ENCODE data around the gene PET100.

PET100 gene

GRCh38 chr19:7633698-7634097 lies 4.1 kb downstream of the PET100 start, which contains the start of gene PCP2:
Gene PCP2 (minus strand): TSS chr19:7633719. CDS start chr19:7633457, 262 bp downstream.
- DNase-seq (ENCODE audit: low read depth) = no peak

GRCh38 chr19:7635670-7636069 lies 6.1 kb downstream of the PET100 start:
- DNase-seq (ENCODE audit: low read depth) = no peak

GRCh38 chr19:7636317-7636690 lies 6.7 kb downstream of the PET100 start:
- no peak for DNase-seq (ENCODE audit: low read depth)

- peak; percentile 37 for DNase-seq (ENCODE audit: low read depth)
Observed at GRCh38 chr19:7636691-7637373, 7.2 kb downstream of the PET100 start, which contains the start of gene STXBP2. Gene STXBP2 (plus strand): TSS chr19:7637110. CDS start chr19:7637150, 40 bp downstream.

GRCh38 chr19:7637374-7638256 lies 8.0 kb downstream of the PET100 start:
- DNase-seq (ENCODE audit: low read depth) = no peak

- no peak for DNase-seq (ENCODE audit: low read depth)
Observed at GRCh38 chr19:7638802-7639465, 9.3 kb downstream of the PET100 start.

- no peak for DNase-seq (ENCODE audit: low read depth)
Observed at GRCh38 chr19:7639863-7640348, 10.3 kb downstream of the PET100 start.

- DNase-seq (ENCODE audit: low read depth) = no peak
Observed at GRCh38 chr19:7640803-7641202, 11.2 kb downstream of the PET100 start.

- no peak for DNase-seq (ENCODE audit: low read depth)
Observed at GRCh38 chr19:7641290-7642276, 12.0 kb downstream of the PET100 start.

- no peak for DNase-seq (ENCODE audit: low read depth)
Observed at GRCh38 chr19:7642295-7643030, 12.9 kb downstream of the PET100 start.

- no peak for DNase-seq (ENCODE audit: low read depth)
Observed at GRCh38 chr19:7643031-7643415, 13.4 kb downstream of the PET100 start.

- DNase-seq (ENCODE audit: low read depth) = peak; percentile 22
Observed at GRCh38 chr19:7643629-7644549, 14.3 kb downstream of the PET100 start.

GRCh38 chr19:7644550-7644877 lies 14.9 kb downstream of the PET100 start:
- DNase-seq (ENCODE audit: low read depth) = no peak

GRCh38 chr19:7645163-7645562 lies 15.6 kb downstream of the PET100 start:
- DNase-seq (ENCODE audit: low read depth) = no peak

GRCh38 chr19:7645656-7646425 lies 16.2 kb downstream of the PET100 start:
- no peak for DNase-seq (ENCODE audit: low read depth)

GRCh38 chr19:7646426-7646700 lies 16.8 kb downstream of the PET100 start:
- DNase-seq (ENCODE audit: low read depth) = no peak

GRCh38 chr19:7647156-7647555 lies 17.6 kb downstream of the PET100 start:
- DNase-seq (ENCODE audit: low read depth) = no peak

- no peak for DNase-seq (ENCODE audit: low read depth)
Observed at GRCh38 chr19:7648265-7649014, 18.8 kb downstream of the PET100 start.

Measured in ELR (cell line).